Activated B cell treated with CpG ODN at 0.5 μM for 24 hours (primary cell): ENCODE measurements around the gene RTCA. TPM values are rescaled to one million over a fixed set of nuclear protein-coding genes. Genes with fewer than 3 reads are reported as not detected.
"Not testable (repeated sequence)": the region's sequence is repeated elsewhere in the genome, so short reads cannot be mapped to it uniquely, and the experiment has no call there.

Source experiments
- ATAC-seq: fragments of 200-7000 bp; cut with Tn5 transposase; one replicate; pipeline ENCODE4 v1.10.0; 2021; ENCODE audit warnings: low read depth, mild to moderate bottlenecking, moderate library complexity
- CTCF ChIA-PET: fragments of 350-600 bp; sonication (Branson Sonifier 250); formaldehyde crosslinking; loops from one replicate; lab custom pipeline; 2021; ENCODE audit warnings: antibody characterized with exemption; lab: Charles Lee
- POLR2A ChIA-PET: fragments of 350-600 bp; sonication (Branson Sonifier 250); formaldehyde crosslinking; loops from one replicate; lab custom pipeline; 2021; ENCODE audit warnings: antibody characterized with exemption; lab: Charles Lee
- DNase-seq: peaks from one replicate; pipeline ENCODE4 v3.0.0; 2022
- H3K27ac Mint-ChIP-seq: one replicate; pipeline ENCODE4 v1.8.0; 2020; ENCODE audit warnings: mixed read lengths
- H3K27me3 Mint-ChIP-seq: one replicate; pipeline ENCODE4 v1.8.0; 2021; ENCODE audit warnings: mixed read lengths
- H3K36me3 Mint-ChIP-seq: one replicate; pipeline ENCODE4 v1.8.0; 2021; ENCODE audit warnings: low read depth, mixed read lengths
- H3K4me1 Mint-ChIP-seq: one replicate; pipeline ENCODE4 v1.8.0; 2021; ENCODE audit warnings: mixed read lengths
- H3K4me3 Mint-ChIP-seq: one replicate; pipeline ENCODE4 v1.8.0; 2020; ENCODE audit warnings: mild to moderate bottlenecking, mixed read lengths
- H3K9me3 Mint-ChIP-seq: one replicate; pipeline ENCODE4 v1.8.0; 2020; ENCODE audit warnings: mixed read lengths
- intact Hi-C: fragments of 100-400 bp; cut with micrococcal nuclease; formaldehyde crosslinking; loops from one replicate; pipeline ENCODE4 v1.15.1; 2024
- total RNA-seq: library from RNA; stranded (reverse); gene quantifications from 2 replicates; pipeline ENCODE4 v1.2.3, GENCODE V29; 2022
- TF ChIP-seq, protein P1 (sequence below): fragments of 200-600 bp; IDR thresholded peaks from one replicate; pipeline ENCODE4 v1.8.0; 2022; ENCODE audit warnings: antibody characterized with exemption, mild to moderate bottlenecking

Gene RTCA
- total RNA-seq, 1 donor from 2014 or later = 34.5 TPM

DNA sequence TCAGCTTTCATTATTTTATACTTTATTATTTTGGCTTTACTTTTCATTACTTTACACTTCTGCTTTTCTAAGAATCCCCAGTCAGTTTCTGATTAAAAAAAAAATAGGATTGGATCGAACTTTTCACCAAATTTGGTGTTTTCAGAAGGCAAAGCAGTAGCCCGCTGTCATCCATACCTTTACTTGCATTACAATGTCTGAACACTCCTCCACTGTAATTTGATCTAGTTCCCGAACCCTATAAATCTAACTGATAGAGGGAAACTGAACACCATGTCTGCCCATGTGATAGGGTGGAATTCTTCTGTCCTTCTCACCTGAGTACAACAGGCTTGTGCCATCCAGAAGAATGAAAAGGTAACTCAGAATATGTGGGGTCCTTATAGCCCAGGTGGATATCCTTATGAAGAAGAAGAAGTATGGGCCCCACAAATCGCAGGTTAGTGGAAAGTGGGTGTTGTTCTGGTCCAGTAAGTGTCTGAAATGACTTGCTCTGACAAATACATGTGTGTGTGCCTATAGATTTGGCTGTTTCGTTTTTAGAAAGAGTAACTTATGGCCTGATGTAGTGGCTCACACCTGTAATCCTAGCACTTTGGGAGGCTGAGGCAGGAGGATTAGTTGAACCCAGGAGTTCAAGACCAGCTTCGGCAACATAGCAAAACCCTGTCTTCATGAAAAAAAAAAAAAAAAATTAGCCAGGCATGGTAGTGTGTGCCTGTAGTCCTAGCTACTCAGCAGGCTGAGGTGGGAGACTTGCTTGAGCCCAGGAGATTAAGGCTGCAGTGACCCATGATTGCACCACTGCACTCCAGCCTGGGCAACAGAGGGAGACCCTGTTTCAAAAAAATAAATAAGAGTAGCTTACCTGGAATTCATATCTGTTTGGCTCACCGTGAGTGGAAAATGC is 59.7 kb downstream of the RTCA start:
- Mint-ChIP-seq H3K27me3 (no peaks in the 10 kb centered on the region), H3K4me1 (no peaks in the 10 kb centered on the region), H3K27ac (no peak overlapping the region), H3K4me3 (no peak overlapping the region), H3K9me3 (peaks cover under 1% of the 10 kb centered on the region), H3K36me3 (no peaks in the 10 kb centered on the region)
- ChIA-PET CTCF (no interaction called here), POLR2A (no interaction called here)
- DNase-seq (no peak), ATAC-seq (no peak)
- intact Hi-C loops = no loop called here
- TF ChIP-seq, protein P1, sequence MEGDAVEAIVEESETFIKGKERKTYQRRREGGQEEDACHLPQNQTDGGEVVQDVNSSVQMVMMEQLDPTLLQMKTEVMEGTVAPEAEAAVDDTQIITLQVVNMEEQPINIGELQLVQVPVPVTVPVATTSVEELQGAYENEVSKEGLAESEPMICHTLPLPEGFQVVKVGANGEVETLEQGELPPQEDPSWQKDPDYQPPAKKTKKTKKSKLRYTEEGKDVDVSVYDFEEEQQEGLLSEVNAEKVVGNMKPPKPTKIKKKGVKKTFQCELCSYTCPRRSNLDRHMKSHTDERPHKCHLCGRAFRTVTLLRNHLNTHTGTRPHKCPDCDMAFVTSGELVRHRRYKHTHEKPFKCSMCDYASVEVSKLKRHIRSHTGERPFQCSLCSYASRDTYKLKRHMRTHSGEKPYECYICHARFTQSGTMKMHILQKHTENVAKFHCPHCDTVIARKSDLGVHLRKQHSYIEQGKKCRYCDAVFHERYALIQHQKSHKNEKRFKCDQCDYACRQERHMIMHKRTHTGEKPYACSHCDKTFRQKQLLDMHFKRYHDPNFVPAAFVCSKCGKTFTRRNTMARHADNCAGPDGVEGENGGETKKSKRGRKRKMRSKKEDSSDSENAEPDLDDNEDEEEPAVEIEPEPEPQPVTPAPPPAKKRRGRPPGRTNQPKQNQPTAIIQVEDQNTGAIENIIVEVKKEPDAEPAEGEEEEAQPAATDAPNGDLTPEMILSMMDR = no peak

DNA sequence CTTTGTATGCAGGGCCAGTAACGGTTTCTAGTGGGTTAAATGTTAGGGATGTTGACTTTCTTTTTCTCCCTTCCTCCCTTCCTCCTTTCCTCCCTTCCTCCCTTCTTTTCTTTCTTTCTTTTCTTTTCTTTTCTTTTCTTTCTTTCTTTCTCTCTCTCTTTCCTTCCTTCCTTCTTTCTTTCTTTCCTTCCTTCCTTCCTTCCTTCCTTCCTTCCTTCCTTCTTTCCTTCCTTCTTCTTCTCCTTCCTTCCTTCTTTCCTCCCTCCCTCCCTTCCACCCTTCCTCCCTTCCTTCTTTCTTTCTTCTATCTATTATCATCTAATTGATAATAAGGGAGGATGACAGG is 60.3 kb downstream of the RTCA start:
- intact Hi-C loops, H3K27ac Mint-ChIP-seq, POLR2A ChIA-PET, H3K4me1 Mint-ChIP-seq, H3K36me3 Mint-ChIP-seq, H3K27me3 Mint-ChIP-seq, CTCF ChIA-PET, H3K4me3 Mint-ChIP-seq, DNase-seq, H3K9me3 Mint-ChIP-seq, ATAC-seq: not testable (repeated sequence)

DNA sequence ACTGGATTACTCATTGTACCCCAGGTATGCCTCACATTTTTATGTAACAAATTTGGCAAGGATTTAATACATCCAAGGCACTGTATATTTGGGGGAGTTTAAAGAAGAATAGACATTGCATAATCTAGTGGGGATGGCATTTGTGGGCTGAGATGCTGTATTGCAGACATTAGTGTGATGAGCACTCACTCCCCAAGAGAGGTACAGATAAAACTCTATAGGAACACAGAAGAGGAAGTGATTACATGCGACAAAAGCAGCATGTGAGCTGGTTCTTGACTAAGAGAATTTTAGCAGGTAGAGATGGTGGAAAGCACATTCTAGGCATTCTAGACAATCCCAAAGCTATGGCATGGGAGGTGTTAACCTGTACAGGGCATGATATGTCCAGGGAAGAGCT is 62.1 kb downstream of the RTCA start:
- intact Hi-C loops = no loop called here
- CTCF ChIA-PET = no interaction called here
- TF ChIP-seq, protein P1 = no peak
- Mint-ChIP-seq H3K9me3 (no peaks in the 10 kb centered on the region), H3K4me3 (no peak overlapping the region), H3K27ac (no peak overlapping the region), H3K36me3 (no peaks in the 10 kb centered on the region), H3K4me1 (no peaks in the 10 kb centered on the region), H3K27me3 (peaks cover 2% of the 10 kb centered on the region)
- ATAC-seq = no peak
- POLR2A ChIA-PET = no interaction called here
- no peak for DNase-seq

DNA sequence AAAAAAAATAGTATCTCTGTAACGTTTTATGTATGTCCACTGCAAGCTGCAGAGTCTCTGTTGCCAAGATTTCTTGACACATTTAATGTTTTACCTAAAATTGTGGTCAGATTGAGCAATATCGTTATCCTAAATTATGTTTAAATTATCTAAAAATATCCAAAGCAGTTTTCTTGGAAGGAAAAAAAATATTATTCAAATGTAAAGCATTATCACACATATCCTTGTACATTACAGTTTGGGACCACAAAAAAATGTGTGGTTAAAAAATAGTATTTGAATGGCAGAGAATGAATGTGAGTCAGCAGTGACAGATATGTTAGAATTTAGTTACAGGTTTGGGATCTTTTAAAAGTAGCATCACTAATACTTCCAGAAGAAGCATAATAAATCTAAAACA is 65.1 kb downstream of the RTCA start:
- H3K27ac Mint-ChIP-seq, CTCF ChIA-PET, H3K27me3 Mint-ChIP-seq, intact Hi-C loops, H3K4me1 Mint-ChIP-seq, ATAC-seq, DNase-seq, H3K36me3 Mint-ChIP-seq, H3K4me3 Mint-ChIP-seq, H3K9me3 Mint-ChIP-seq, POLR2A ChIA-PET: not testable (repeated sequence)

DNA sequence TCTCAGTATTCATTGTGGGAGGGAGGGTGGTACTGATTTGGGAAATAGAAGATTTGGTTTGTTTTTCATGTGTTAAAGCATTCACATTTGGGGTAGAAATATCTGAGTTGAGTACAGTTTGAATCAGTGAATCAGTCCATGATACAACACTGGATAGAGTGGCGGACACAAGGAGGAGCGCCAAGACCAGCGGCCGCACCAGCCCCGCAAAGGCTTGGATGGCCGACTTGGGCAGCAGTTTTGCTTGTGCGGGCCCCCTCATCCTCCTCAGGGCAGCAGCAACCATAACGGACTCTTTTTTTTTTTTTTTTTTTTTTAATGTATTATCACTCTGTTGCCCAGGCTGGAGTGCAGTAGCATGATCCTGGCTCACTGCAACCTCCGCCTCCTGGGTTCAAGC is 66.3 kb downstream of the RTCA start:
- no peak overlapping the region for H3K4me3 Mint-ChIP-seq
- H3K4me1 Mint-ChIP-seq = no peaks in the 10 kb centered on the region
- no peaks in the 10 kb centered on the region for H3K36me3 Mint-ChIP-seq
- ChIA-PET POLR2A (no interaction called here), CTCF (no interaction called here)
- intact Hi-C loops = no loop called here
- H3K27me3 Mint-ChIP-seq = peaks cover 17% of the 10 kb centered on the region
- TF ChIP-seq, protein P1 = no peak
- H3K27ac Mint-ChIP-seq = no peak overlapping the region
- DNase-seq (no peak), ATAC-seq (no peak)
- no peaks in the 10 kb centered on the region for H3K9me3 Mint-ChIP-seq

DNA sequence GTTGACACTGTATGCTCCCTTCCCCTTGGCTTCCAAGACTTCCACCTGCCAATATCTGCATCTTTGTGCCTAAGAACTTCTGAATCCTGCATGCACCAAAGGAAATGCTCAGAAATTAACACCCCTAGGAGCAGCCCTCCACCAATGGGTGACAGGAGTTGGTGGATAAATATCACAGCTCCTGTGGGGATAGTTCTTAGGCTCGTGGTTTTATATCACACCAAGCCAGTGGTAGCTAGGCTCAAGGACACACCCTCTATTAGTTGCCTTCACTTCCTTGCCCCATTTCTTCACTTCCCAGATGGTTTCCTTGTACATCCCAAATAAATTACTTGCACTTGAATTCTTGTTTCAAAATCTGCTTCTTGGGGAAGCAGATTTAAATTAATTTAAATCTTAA is 69.4 kb downstream of the RTCA start:
- H3K4me3 Mint-ChIP-seq = no peak overlapping the region
- TF ChIP-seq, protein P1 = no peak
- intact Hi-C loops = no loop called here
- no peak overlapping the region for H3K27ac Mint-ChIP-seq
- no peaks in the 10 kb centered on the region for H3K36me3 Mint-ChIP-seq
- no peak for ATAC-seq
- DNase-seq = no peak
- CTCF ChIA-PET = no interaction called here
- H3K9me3 Mint-ChIP-seq = no peaks in the 10 kb centered on the region
- H3K27me3 Mint-ChIP-seq = peaks cover 18% of the 10 kb centered on the region
- POLR2A ChIA-PET = no interaction called here
- no peaks in the 10 kb centered on the region for H3K4me1 Mint-ChIP-seq

DNA sequence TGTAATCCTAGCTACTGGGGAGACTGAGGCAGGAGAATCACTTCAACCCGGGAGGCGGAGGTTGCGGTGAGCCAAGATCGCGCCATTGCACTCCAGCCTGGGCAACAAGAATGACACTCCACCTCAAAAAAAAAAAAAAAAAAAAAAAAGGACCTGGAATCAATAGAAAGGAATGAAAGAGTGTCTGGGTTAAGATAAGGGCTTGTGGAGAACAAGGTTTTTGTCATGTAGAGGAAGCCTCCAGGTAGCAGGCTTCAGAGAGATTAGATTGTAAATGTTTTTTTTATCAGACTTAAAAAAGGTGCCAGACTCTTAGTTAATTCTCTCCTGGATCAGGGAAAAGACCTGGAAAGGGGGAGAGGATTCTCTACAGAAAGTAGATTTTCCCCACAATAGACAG is 71.9 kb downstream of the RTCA start:
- H3K4me1 Mint-ChIP-seq, CTCF ChIA-PET, DNase-seq, POLR2A ChIA-PET, ATAC-seq, intact Hi-C loops, H3K27ac Mint-ChIP-seq, H3K4me3 Mint-ChIP-seq, H3K9me3 Mint-ChIP-seq, H3K36me3 Mint-ChIP-seq: not testable (repeated sequence)
- H3K27me3 Mint-ChIP-seq = peaks cover 17% of the 10 kb centered on the region

DNA sequence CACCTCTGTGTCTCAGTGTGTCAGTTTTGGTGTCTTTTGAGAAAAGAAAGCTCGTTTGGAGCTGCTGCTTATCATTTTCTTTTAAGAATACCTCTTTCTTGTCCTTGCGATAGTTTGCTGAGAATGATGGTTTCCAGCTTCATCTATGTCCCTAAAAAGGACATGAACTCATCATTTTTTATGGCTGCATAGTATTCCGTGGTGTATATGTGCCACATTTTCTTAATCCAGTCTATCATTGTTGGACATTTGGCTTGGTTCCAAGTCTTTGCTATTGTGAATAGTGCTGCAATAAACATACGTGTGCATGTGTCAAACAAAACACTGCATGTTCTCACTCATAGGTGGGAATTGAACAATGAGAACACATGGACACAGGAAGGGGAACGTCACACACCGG is 73.7 kb downstream of the RTCA start:
- ATAC-seq, DNase-seq, H3K27ac Mint-ChIP-seq, intact Hi-C loops, H3K4me3 Mint-ChIP-seq, POLR2A ChIA-PET, H3K36me3 Mint-ChIP-seq, H3K4me1 Mint-ChIP-seq, H3K9me3 Mint-ChIP-seq, CTCF ChIA-PET: not testable (repeated sequence)
- H3K27me3 Mint-ChIP-seq = peaks cover 14% of the 10 kb centered on the region
